ENCODE measurements around the gene TENM4.

The TENM4 gene

GRCh38 chr11:79087238-79087960 is 353.4 kb downstream of the TENM4 start:
- DNase-seq (ENCODE audit: low read depth, low spot score), result peak; percentile 75

- no peak for DNase-seq (ENCODE audit: low read depth, low spot score)
Measured at GRCh38 chr11:79086056-79086455, 354.8 kb downstream of the TENM4 start.

- DNase-seq (ENCODE audit: low read depth, low spot score), result no peak
Measured at GRCh38 chr11:79084382-79084781, 356.4 kb downstream of the TENM4 start.

GRCh38 chr11:79083352-79083751 is 357.5 kb downstream of the TENM4 start:
- no peak for DNase-seq (ENCODE audit: low read depth, low spot score)

- DNase-seq (ENCODE audit: low read depth, low spot score), result no peak
Measured at GRCh38 chr11:79082907-79083306, 357.9 kb downstream of the TENM4 start.

- no peak for DNase-seq (ENCODE audit: low read depth, low spot score)
Measured at GRCh38 chr11:79082280-79082679, 358.6 kb downstream of the TENM4 start.

- no peak for DNase-seq (ENCODE audit: low read depth, low spot score)
Measured at GRCh38 chr11:79081471-79082031, 359.3 kb downstream of the TENM4 start.

- DNase-seq (ENCODE audit: low read depth, low spot score), result no peak
Measured at GRCh38 chr11:79080551-79080950, 360.3 kb downstream of the TENM4 start.

GRCh38 chr11:79078999-79079398 is 361.8 kb downstream of the TENM4 start:
- DNase-seq (ENCODE audit: low read depth, low spot score), result no peak

GRCh38 chr11:79078456-79078855 is 362.4 kb downstream of the TENM4 start:
- DNase-seq (ENCODE audit: low read depth, low spot score), result no peak

GRCh38 chr11:79077702-79078330 is 363.0 kb downstream of the TENM4 start:
- DNase-seq (ENCODE audit: low read depth, low spot score), result no peak

GRCh38 chr11:79076526-79077115 is 364.2 kb downstream of the TENM4 start:
- no peak for DNase-seq (ENCODE audit: low read depth, low spot score)

- DNase-seq (ENCODE audit: low read depth, low spot score), result no peak
Measured at GRCh38 chr11:79074547-79074946, 366.3 kb downstream of the TENM4 start.

- no peak for DNase-seq (ENCODE audit: low read depth, low spot score)
Measured at GRCh38 chr11:79071190-79071589, 369.6 kb downstream of the TENM4 start.

- no peak for DNase-seq (ENCODE audit: low read depth, low spot score)
Measured at GRCh38 chr11:79070518-79070917, 370.3 kb downstream of the TENM4 start.

GRCh38 chr11:79069504-79069903 is 371.3 kb downstream of the TENM4 start:
- no peak for DNase-seq (ENCODE audit: low read depth, low spot score)

GRCh38 chr11:79068356-79068755 is 372.5 kb downstream of the TENM4 start:
- DNase-seq (ENCODE audit: low read depth, low spot score), result no peak

GRCh38 chr11:79067352-79067679 is 373.5 kb downstream of the TENM4 start:
- no peak for DNase-seq (ENCODE audit: low read depth, low spot score)

- DNase-seq (ENCODE audit: low read depth, low spot score), result no peak
Measured at GRCh38 chr11:79066456-79067351, 374.1 kb downstream of the TENM4 start.

GRCh38 chr11:79062814-79063762 is 377.7 kb downstream of the TENM4 start:
- no peak for DNase-seq (ENCODE audit: low read depth, low spot score)

All from iPS DF 19.7 (cell line).